Lower leg skin (tissue), 3 donors: ENCODE measurements around the gene OR10A3.

Source experiments
- CTCF ChIP-seq, 3 donors: fragments of 450-650 bp; IDR thresholded peaks; one replicate each; pipeline ENCODE4 v1.5.1; 2016; ENCODE audit warnings: antibody characterized with exemption in 3 of 3, mild to moderate bottlenecking in 3 of 3, moderate library complexity in 2 of 3
- POLR2A ChIP-seq, 2 donors: fragments of 450-650 bp; IDR thresholded peaks; one replicate each; pipeline ENCODE4 v1.6.1; 2016 to 2017; ENCODE audit warnings: antibody characterized with exemption in 2 of 2, mild to moderate bottlenecking in 1 of 2, moderate library complexity in 1 of 2

GRCh38 chr11:7900686-7901085, 40.8 kb downstream of the OR10A3 start:
- TF ChIP-seq CTCF (IDR thresholded peaks at IDR 0.05) (no peak), POLR2A (IDR thresholded peaks at IDR 0.05) (no peak)
